Hematopoietic multipotent progenitor cell treated with erythropoietin and hydrocortisone succinate and interleukin-3 and kit ligand, for 15 days (in vitro differentiated cells): Measurements from ENCODE around the gene MSH6.

ENCODE experiments used
- DNase-seq: peaks from one replicate; pipeline ENCODE4 v3.0.0-alpha.2; 2015; ENCODE audit warnings: low spot score

The MSH6 gene, protein sequence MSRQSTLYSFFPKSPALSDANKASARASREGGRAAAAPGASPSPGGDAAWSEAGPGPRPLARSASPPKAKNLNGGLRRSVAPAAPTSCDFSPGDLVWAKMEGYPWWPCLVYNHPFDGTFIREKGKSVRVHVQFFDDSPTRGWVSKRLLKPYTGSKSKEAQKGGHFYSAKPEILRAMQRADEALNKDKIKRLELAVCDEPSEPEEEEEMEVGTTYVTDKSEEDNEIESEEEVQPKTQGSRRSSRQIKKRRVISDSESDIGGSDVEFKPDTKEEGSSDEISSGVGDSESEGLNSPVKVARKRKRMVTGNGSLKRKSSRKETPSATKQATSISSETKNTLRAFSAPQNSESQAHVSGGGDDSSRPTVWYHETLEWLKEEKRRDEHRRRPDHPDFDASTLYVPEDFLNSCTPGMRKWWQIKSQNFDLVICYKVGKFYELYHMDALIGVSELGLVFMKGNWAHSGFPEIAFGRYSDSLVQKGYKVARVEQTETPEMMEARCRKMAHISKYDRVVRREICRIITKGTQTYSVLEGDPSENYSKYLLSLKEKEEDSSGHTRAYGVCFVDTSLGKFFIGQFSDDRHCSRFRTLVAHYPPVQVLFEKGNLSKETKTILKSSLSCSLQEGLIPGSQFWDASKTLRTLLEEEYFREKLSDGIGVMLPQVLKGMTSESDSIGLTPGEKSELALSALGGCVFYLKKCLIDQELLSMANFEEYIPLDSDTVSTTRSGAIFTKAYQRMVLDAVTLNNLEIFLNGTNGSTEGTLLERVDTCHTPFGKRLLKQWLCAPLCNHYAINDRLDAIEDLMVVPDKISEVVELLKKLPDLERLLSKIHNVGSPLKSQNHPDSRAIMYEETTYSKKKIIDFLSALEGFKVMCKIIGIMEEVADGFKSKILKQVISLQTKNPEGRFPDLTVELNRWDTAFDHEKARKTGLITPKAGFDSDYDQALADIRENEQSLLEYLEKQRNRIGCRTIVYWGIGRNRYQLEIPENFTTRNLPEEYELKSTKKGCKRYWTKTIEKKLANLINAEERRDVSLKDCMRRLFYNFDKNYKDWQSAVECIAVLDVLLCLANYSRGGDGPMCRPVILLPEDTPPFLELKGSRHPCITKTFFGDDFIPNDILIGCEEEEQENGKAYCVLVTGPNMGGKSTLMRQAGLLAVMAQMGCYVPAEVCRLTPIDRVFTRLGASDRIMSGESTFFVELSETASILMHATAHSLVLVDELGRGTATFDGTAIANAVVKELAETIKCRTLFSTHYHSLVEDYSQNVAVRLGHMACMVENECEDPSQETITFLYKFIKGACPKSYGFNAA (N-terminal part only)

GRCh38 chr2:47782671-47783485, at the start of gene MSH6:
MSH6 (plus strand) TSS chr2:47783145; CDS start chr2:47783234, 89 bp downstream.
- DNase-seq: peak; percentile 90

- no peak for DNase-seq
Measured at GRCh38 chr2:47735136-47735869, 47.6 kb upstream of the MSH6 start.

DNA sequence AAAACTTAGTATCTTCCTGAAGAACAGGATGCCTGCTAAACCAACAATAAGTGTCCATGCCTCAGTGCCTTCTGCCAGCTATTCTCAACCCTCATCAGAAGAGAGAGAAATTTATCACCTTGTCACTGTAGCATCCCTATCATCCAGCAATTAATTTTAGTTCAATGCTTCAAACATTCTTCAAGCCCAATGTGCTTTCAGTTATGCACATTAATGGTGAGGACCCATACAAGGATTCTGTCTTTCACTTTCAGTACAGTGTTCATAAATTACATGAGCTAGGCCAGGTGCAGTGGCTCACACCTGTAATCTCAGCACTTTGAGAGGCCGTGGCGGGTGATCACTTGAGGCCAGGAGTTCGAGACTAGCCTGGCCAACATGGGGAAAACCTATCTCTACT, 47.0 kb upstream of the MSH6 start:
- DNase-seq: no peak

DNA sequence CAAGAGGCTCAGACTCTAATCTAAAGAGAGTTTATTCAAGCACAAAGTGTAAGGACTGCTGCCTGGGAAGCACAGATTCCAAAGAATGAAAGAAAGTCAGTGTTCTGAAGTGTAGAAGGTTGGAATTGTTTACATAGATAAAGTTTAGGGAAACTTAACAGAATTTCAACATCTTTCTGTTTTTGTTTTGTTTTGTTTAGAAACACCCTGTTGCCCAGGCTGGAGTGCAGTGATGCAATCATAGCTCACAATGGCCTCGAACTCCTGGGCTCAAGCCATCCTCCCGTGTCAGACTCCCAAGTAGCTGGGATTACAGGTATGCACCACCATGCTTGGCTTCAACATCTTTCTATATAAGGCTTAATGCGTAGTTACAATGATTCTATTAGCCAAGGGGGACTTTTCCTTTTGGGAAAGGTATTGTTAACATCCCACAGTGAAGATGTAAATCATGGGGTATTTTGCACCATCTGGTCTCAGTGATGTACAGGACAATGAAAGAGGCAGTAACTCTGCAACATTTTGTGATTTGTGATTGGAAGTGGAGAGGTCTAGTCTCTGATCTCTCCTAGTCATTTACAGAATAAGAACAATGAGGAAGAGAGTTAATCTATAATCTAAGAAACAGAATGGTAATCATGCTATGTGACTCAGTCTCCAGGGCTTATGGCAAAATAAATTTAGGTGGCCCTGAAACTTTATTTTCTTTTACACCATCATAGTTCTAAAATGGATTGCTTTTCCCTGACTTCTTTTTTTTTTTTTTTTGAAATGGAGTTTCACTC, 45.6 kb upstream of the MSH6 start:
- no peak for DNase-seq

- no peak for DNase-seq
Measured at GRCh38 chr2:47738331-47738730, 44.6 kb upstream of the MSH6 start.

- DNase-seq: no peak
Measured at GRCh38 chr2:47741101-47741500, 41.8 kb upstream of the MSH6 start.

GRCh38 chr2:47741637-47742036, 41.3 kb upstream of the MSH6 start:
- no peak for DNase-seq

DNA sequence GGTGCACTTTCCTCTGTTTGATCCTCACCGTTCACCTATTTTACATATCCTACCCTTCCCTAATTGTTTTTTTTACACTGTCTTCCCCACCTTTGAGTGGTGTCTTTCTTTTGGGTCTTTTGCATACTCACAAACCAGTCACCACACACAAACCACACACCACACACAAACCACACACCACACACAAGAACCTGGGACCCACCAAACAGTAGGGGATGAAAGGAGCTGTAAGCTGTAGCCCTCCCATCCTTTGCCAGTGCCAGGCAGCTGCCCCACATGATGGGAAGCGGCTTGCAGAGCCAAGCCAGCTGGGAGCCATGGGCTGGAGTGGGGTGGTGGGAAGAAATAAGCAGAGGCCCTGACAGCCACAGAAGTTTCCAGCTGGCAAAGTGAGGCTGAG, 38.9 kb upstream of the MSH6 start:
- no peak for DNase-seq

DNA sequence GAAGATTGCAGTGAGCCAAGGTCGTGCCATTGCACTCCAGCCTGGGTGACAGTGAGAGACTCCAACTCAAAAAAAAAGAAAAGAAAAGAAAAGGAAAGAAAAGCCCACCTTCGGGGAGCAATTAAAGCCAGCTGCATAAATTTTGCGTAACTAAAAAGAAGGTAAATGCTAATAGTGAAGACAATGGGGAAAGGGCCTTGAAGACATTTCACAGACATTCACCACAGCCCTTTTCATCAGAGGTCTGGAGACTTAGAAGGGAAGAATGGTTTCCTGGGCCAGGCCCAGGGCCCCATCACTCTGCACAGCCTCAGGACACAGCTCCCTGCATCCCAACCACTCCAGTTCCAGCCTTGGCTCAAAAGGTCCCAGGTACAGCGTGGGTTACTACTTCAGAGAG, 35.1 kb upstream of the MSH6 start:
- DNase-seq: no peak

DNA sequence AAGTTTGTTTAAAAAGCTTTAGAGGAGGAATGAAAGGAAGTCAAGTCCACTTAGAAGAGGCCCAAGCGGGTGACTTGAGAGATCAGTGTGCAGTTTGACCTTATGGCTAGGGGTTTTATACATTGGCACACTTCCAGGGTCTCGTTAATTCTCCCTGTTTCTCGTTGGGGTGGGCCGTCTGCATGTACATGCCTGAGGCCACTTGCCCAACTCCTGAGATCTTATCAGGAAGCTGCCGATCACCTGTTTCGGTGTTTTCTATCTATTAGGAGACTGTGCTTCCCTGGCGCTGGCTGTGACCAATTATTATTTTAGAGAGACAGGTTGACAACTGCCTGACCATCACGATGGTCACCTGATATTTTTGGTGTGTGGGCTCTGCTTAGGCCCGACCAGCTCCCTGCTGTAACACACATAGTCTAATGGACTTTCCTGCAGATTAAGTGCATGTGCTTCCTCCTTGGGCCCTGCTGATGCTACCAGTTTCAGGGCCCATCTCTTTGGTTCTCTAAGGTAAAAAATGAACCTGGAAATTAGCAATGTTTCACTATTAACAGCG, 31.0 kb upstream of the MSH6 start:
- DNase-seq: no peak

- no peak for DNase-seq
Measured at GRCh38 chr2:47767497-47767844, 15.5 kb upstream of the MSH6 start.

DNA sequence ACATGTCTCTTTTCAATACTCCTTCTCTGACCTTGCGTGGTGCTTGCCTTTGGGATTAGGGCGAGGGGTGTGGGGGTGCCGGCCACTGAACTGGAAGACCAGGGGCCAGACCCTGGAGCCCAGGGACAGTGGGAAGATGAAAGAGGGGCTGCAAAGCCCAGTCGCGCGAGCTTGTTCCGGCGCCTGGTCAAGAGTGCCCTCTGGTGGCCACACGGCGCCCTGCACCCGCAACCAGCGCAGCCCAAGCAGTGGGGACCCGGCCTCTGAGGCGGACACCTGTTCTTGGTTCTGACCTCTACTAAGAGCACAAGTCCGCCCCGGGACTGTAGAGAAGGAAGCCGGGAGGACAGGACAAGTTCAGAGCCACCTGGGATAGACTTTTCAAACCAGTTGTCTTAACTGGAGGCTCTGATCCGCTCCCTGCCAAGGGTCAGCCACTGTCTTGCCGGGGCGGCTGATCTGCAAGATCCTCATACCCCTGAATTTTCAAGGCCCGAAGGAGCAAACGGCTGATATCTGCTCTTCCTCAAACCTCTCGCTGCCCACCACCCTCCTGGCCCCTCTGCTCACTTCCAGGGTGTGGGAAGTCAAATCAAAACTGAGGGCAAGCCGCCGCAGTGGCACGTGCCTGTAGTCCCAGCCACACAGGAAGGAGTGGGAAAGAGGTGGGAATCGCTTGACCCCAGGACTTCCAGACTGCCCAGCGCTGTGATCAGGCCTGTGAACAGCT, 14.9 kb upstream of the MSH6 start:
- DNase-seq: peak; percentile 62

- DNase-seq: no peak
Measured at GRCh38 chr2:47769318-47769717, 13.6 kb upstream of the MSH6 start.

GRCh38 chr2:47771211-47771610, 11.7 kb upstream of the MSH6 start:
- DNase-seq: no peak

- no peak for DNase-seq
Measured at GRCh38 chr2:47772343-47772742, 10.6 kb upstream of the MSH6 start.

GRCh38 chr2:47774567-47774966, 8.4 kb upstream of the MSH6 start:
- no peak for DNase-seq

DNA sequence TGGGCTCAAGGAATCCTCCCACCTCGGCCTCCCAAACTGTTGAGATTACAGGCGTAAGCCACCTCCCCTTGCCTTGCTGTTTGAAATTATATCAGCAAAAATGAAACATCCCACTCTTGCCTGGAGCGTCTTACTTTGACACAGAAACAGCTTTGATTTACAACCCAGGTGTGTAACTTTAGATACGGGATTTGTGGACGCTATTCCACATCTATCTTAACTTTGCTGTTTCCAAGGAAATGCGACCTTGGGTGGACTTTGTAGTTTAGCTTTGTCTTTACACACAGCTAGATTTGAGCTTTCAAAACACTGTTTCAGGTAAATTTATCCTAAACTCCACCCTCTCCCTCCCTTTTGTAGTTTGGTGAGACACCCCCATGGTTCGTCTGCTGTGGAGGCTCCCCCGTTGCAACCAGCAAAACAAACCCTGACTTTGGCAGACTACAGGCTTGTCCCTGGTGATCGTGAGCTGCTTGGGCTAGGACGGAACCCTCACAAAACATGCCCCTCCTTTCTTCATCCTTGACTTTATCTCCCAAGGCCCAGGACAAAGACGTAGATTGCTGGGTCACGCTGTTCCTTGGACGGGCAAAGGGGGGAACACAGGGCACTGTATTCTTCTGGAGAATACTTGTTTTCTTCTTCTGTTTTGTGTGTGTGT, 5.5 kb upstream of the MSH6 start:
- DNase-seq: no peak

GRCh38 chr2:47778698-47779425, 4.1 kb upstream of the MSH6 start:
- DNase-seq: no peak
